GM19452 (cell line): ENCODE measurements around the gene IPO4.

ENCODE experiments used
- ATAC-seq: cut with Tn5 transposase; IDR thresholded peaks from one replicate; pipeline ENCODE4 v1.9.1; 2021; ENCODE audit not compliant: unreplicated experiment

IPO4 gene

GRCh38 chr14:24195186-24196070 lies 6.8 kb upstream of the IPO4 start, which contains the start of gene TM9SF1:
Gene TM9SF1, minus strand, starts transcription at chr14:24195441. Its CDS starts 422 bp downstream, at chr14:24195019.
- peak; percentile 88 for ATAC-seq

GRCh38 chr14:24194873-24195185 lies 6.2 kb upstream of the IPO4 start:
- no peak for ATAC-seq

GRCh38 chr14:24194186-24194872 lies 5.7 kb upstream of the IPO4 start:
- ATAC-seq, result no peak

GRCh38 chr14:24192933-24193332 lies 4.3 kb upstream of the IPO4 start:
- ATAC-seq, result no peak

GRCh38 chr14:24190416-24190815 lies 1.8 kb upstream of the IPO4 start:
- no peak for ATAC-seq

GRCh38 chr14:24189460-24189859 lies 844 bp upstream of the IPO4 start:
- no peak for ATAC-seq

GRCh38 chr14:24189059-24189375 lies 401 bp upstream of the IPO4 start:
- no peak for ATAC-seq

- no peak for ATAC-seq
Measured at GRCh38 chr14:24187539-24187915, 1.1 kb downstream of the IPO4 start.

GRCh38 chr14:24186831-24187538 lies 1.6 kb downstream of the IPO4 start:
- ATAC-seq, result no peak

- no peak for ATAC-seq
Measured at GRCh38 chr14:24185741-24186140, 2.9 kb downstream of the IPO4 start.

GRCh38 chr14:24185026-24185425 lies 3.6 kb downstream of the IPO4 start:
- no peak for ATAC-seq

GRCh38 chr14:24184104-24184970 lies 4.3 kb downstream of the IPO4 start:
- no peak for ATAC-seq

- ATAC-seq, result no peak
Measured at GRCh38 chr14:24183014-24183481, 5.6 kb downstream of the IPO4 start.

- ATAC-seq, result no peak
Measured at GRCh38 chr14:24182110-24182882, 6.3 kb downstream of the IPO4 start.

- no peak for ATAC-seq
Measured at GRCh38 chr14:24181371-24182077, 7.1 kb downstream of the IPO4 start.

- ATAC-seq, result no peak
Measured at GRCh38 chr14:24179961-24180796, 8.4 kb downstream of the IPO4 start.

GRCh38 chr14:24179294-24179960 lies 9.2 kb downstream of the IPO4 start:
- ATAC-seq, result no peak
